ENCODE measurements around the gene TPD52L1. TPM values are rescaled to one million over a fixed set of nuclear protein-coding genes. Genes with fewer than 3 reads are reported as not detected.

TPD52L1 gene
- total RNA-seq, 2 experiments from 2014 or later: 0.52 to 1.1 TPM

GRCh38 chr6:125188594-125189203, 35.1 kb downstream of the TPD52L1 start:
- H3K36me3 Mint-ChIP-seq (ENCODE audit: low read depth): no peaks in the 10 kb centered on the region
- no peak for ATAC-seq
- peaks cover 6% of the 10 kb centered on the region for H3K27me3 Mint-ChIP-seq
- H3K4me1 Mint-ChIP-seq (ENCODE audit: low read depth): no peaks in the 10 kb centered on the region
- no peak for DNase-seq
- CTCF ChIA-PET: interaction anchor here (0.8 kb wide), 1 partner anchor 11 kb away, joined by 3 read pairs; no protein-coding TSS in a partner anchor
- POLR2A ChIA-PET: no interaction called here
- no peak overlapping the region for H3K27ac Mint-ChIP-seq
- no peak for TF ChIP-seq CTCF (IDR thresholded peaks at IDR 0.05)
- H3K4me3 Mint-ChIP-seq: no peak overlapping the region
- intact Hi-C loops (cut with micrococcal nuclease): no loop called here
- H3K9me3 Mint-ChIP-seq: no peaks in the 10 kb centered on the region

GRCh38 chr6:125189494-125189893, 35.9 kb downstream of the TPD52L1 start:
- no peak for TF ChIP-seq CTCF (IDR thresholded peaks at IDR 0.05)
- ChIA-PET CTCF (interaction anchor here (0.8 kb wide), 1 partner anchor 10 kb away, joined by 3 read pairs; no protein-coding TSS in a partner anchor), POLR2A (no interaction called here)
- intact Hi-C loops (cut with micrococcal nuclease): no loop called here
- Mint-ChIP-seq H3K27me3 (peaks cover 4% of the 10 kb centered on the region), H3K36me3 (ENCODE audit: low read depth) (no peaks in the 10 kb centered on the region), H3K27ac (no peak overlapping the region), H3K4me1 (ENCODE audit: low read depth) (no peaks in the 10 kb centered on the region), H3K4me3 (no peak overlapping the region), H3K9me3 (no peaks in the 10 kb centered on the region)
- DNase-seq (no peak), ATAC-seq (no peak)

- DNase-seq: no peak
- no peaks in the 10 kb centered on the region for H3K4me1 Mint-ChIP-seq (ENCODE audit: low read depth)
- no peaks in the 10 kb centered on the region for H3K9me3 Mint-ChIP-seq
- intact Hi-C loops (cut with micrococcal nuclease): no loop called here
- no peak for ATAC-seq
- CTCF ChIA-PET: no interaction called here
- no peaks in the 10 kb centered on the region for H3K36me3 Mint-ChIP-seq (ENCODE audit: low read depth)
- H3K27me3 Mint-ChIP-seq: no peaks in the 10 kb centered on the region
- H3K4me3 Mint-ChIP-seq: no peak overlapping the region
- POLR2A ChIA-PET: interaction anchor here (1.0 kb wide), 1 partner anchor 12 kb away, joined by 3 read pairs; no protein-coding TSS in a partner anchor
- TF ChIP-seq CTCF (IDR thresholded peaks at IDR 0.05): no peak
- H3K27ac Mint-ChIP-seq: no peak overlapping the region
Measured at GRCh38 chr6:125190667-125191066, 37.1 kb downstream of the TPD52L1 start.

- CTCF ChIA-PET: interaction anchor here (0.8 to 3.9 kb wide), 13 partner anchors 8 to 268 kb away, joined by 3 to 35 read pairs (median 4); partner anchors contain the start of gene TPD52L1
- intact Hi-C loops (cut with micrococcal nuclease): no loop called here
- DNase-seq (peak; percentile 79), ATAC-seq (peak; percentile 99)
- POLR2A ChIA-PET: no interaction called here
- Mint-ChIP-seq H3K4me3 (no peak overlapping the region), H3K27ac (no peak overlapping the region), H3K27me3 (no peaks in the 10 kb centered on the region), H3K36me3 (ENCODE audit: low read depth) (no peaks in the 10 kb centered on the region), H3K9me3 (no peaks in the 10 kb centered on the region), H3K4me1 (ENCODE audit: low read depth) (no peaks in the 10 kb centered on the region)
- TF ChIP-seq CTCF (IDR thresholded peaks at IDR 0.05): peak; percentile 71
Measured at GRCh38 chr6:125191916-125192609, 38.5 kb downstream of the TPD52L1 start.

- DNase-seq (no peak), ATAC-seq (no peak)
- CTCF ChIA-PET: interaction anchor here (0.7 to 3.9 kb wide), 9 partner anchors 9 to 79 kb away, joined by 3 to 35 read pairs (median 4); partner anchors contain the start of gene TPD52L1
- no peak overlapping the region for H3K27ac Mint-ChIP-seq
- H3K36me3 Mint-ChIP-seq (ENCODE audit: low read depth): no peaks in the 10 kb centered on the region
- no peak overlapping the region for H3K4me3 Mint-ChIP-seq
- intact Hi-C loops (cut with micrococcal nuclease): no loop called here
- POLR2A ChIA-PET: no interaction called here
- TF ChIP-seq CTCF (IDR thresholded peaks at IDR 0.05): peak; percentile 25
- no peaks in the 10 kb centered on the region for H3K27me3 Mint-ChIP-seq
- H3K4me1 Mint-ChIP-seq (ENCODE audit: low read depth): no peaks in the 10 kb centered on the region
- no peaks in the 10 kb centered on the region for H3K9me3 Mint-ChIP-seq
Measured at GRCh38 chr6:125192610-125192930, 39.0 kb downstream of the TPD52L1 start.

Measured in activated CD8-positive, alpha-beta T cell treated with anti-CD3 and anti-CD28 coated beads for 36 hours (primary cell).